Keratinocyte (primary cell): Measurements from ENCODE around the gene ZNF124. TPM values are rescaled to one million over a fixed set of nuclear protein-coding genes. Genes with fewer than 3 reads are reported as not detected.

ENCODE experiments used
- DNase-seq: peaks from one replicate; pipeline ENCODE4 v3.0.0-alpha.2; 2011; ENCODE audit warnings: low read depth, missing footprints, low spot score
- FAIRE-seq: peaks from 2 replicates; lab custom pipeline; 2011; peaks lifted over from hg19 to GRCh38; lab: Jason Lieb, UNC
- H2AFZ ChIP-seq: 2 replicates; pipeline ENCODE4 v1.6.0; 2012; ENCODE audit warnings: low read length, control low read depth, inconsistent platforms; ENCODE audit not compliant: control insufficient read depth
- H3K27ac ChIP-seq: 2 replicates; pipeline ENCODE4 v1.5.1; 2011; ENCODE audit warnings: low read length; ENCODE audit not compliant: control insufficient read depth, insufficient read depth
- H3K27me3 ChIP-seq: 3 replicates; pipeline ENCODE4 v1.6.0; 2011; ENCODE audit warnings: low read length; ENCODE audit not compliant: control insufficient read depth, insufficient read depth; ENCODE audit errors: extremely low read depth
- H3K36me3 ChIP-seq, 2 experiments: 2 replicates in 1 of 2; 3 replicates in 1 of 2; pipeline ENCODE4 v1.5.1; 2011; ENCODE audit warnings: low read length in 2 of 2, mild to moderate bottlenecking in 1 of 2; ENCODE audit not compliant: control insufficient read depth in 2 of 2, insufficient read depth in 2 of 2; ENCODE audit errors: extremely low read depth in 1 of 2
- H3K4me1 ChIP-seq: 3 replicates; pipeline ENCODE4 v1.5.1; 2011; ENCODE audit warnings: low read length; ENCODE audit not compliant: control insufficient read depth, insufficient read depth; ENCODE audit errors: extremely low read depth
- H3K4me2 ChIP-seq: 3 replicates; pipeline ENCODE4 v1.6.0; 2011; ENCODE audit warnings: low read depth, low read length; ENCODE audit not compliant: control insufficient read depth, insufficient read depth; ENCODE audit errors: extremely low read depth
- H3K4me3 ChIP-seq, 3 experiments: fragments of 200-600 bp in 1 of 3; sonication (generic) in 1 of 3; 2 replicates in 2 of 3; 3 replicates in 1 of 3; pipeline ENCODE4 v1.5.1; 2011 to 2016; ENCODE audit warnings: low read length in 3 of 3, mild to moderate bottlenecking in 3 of 3, control low read depth in 2 of 3, inconsistent platforms in 1 of 3, low read depth in 1 of 3, mixed read lengths in 1 of 3, mixed run types in 1 of 3, moderate library complexity in 1 of 3; ENCODE audit not compliant: control insufficient read depth in 2 of 3, insufficient read depth in 2 of 3; ENCODE audit errors: extremely low read depth in 1 of 3
- H3K79me2 ChIP-seq: 2 replicates; pipeline ENCODE4 v1.6.0; 2012; ENCODE audit warnings: low read length; ENCODE audit not compliant: control insufficient read depth, insufficient read depth
- H3K9ac ChIP-seq: 3 replicates; pipeline ENCODE4 v1.6.0; 2011; ENCODE audit warnings: low read length; ENCODE audit not compliant: control insufficient read depth, insufficient read depth; ENCODE audit errors: extremely low read depth
- H3K9me1 ChIP-seq: 3 replicates; pipeline ENCODE4 v1.6.0; 2011; ENCODE audit warnings: low read length; ENCODE audit not compliant: control insufficient read depth, insufficient read depth; ENCODE audit errors: extremely low read depth
- H3K9me3 ChIP-seq: 2 replicates; pipeline ENCODE4 v1.5.1; 2012; ENCODE audit warnings: low read depth, low read length; ENCODE audit not compliant: control insufficient read depth
- H4K20me1 ChIP-seq: 3 replicates; pipeline ENCODE4 v1.6.0; 2011; ENCODE audit warnings: low read length; ENCODE audit not compliant: control insufficient read depth, insufficient read depth; ENCODE audit errors: extremely low read depth
- CTCF ChIP-seq, 3 experiments: IDR thresholded peaks in 1 of 3; conservative IDR thresholded peaks in 1 of 3; optimal IDR thresholded peaks in 1 of 3; 2 replicates in 2 of 3; 3 replicates in 1 of 3; pipeline versions ENCODE3 to v1.5.1; 2011; ENCODE audit warnings: low read length in 3 of 3, mild to moderate bottlenecking in 3 of 3, moderate library complexity in 2 of 3, control low read depth in 1 of 3, inconsistent platforms in 1 of 3; ENCODE audit not compliant: insufficient read depth in 2 of 3; ENCODE audit errors: extremely low read depth in 1 of 3
- EZH2 ChIP-seq: IDR thresholded peaks from one replicate; pipeline ENCODE4 v1.6.1; 2012; ENCODE audit warnings: inconsistent platforms, mild to moderate bottlenecking, low read length, moderate library complexity
- dilution Hi-C: fragments of 300-500 bp; cut with MboI; formaldehyde crosslinking; loops from one replicate; pipeline ENCODE4 v1.7.0; 2020; ENCODE audit warnings: low sequenced_read_pairs; ENCODE audit not compliant: extremely low pct_ligation_motif_present
- polyA plus RNA-seq, 5 experiments: library from polyadenylated mRNA; depleted of rRNA in 3 of 5; stranded (reverse) in 3 of 5; stranded (forward) in 1 of 5; unstranded in 1 of 5; fragments of >200 nt; gene quantifications; 1 replicate in 1 of 5; 2 replicates in 3 of 5; 3 replicates in 1 of 5; pipeline versions ENCODE4 v1.2.1 to v1.2.3, GENCODE V29; 2011 to 2012; ENCODE audit warnings: missing spikeins in 2 of 5, low read depth in 1 of 5, low replicate concordance in 1 of 5

ZNF124 gene
- polyA plus RNA-seq, 1 donor (not counting 4 experiments of a cell fraction or from before 2014, with no cell fraction given), result 4.1 TPM

- Histone ChIP-seq H2AFZ (no peak overlapping the region), H3K27ac (no peak overlapping the region), H3K36me3 (peaks cover 0 to 1% of the 10 kb centered on the region in 2 experiments), H3K4me3 (no peak overlapping the region), H3K4me2 (no peak overlapping the region), H3K27me3 (no peaks in the 10 kb centered on the region), H3K9me1 (no peaks in the 10 kb centered on the region), H3K9me3 (peaks cover 8% of the 10 kb centered on the region), H3K9ac (no peak overlapping the region), H3K4me1 (no peaks in the 10 kb centered on the region), H3K79me2 (no peaks in the 10 kb centered on the region), H4K20me1 (no peaks in the 10 kb centered on the region)
- dilution Hi-C loops, result no loop called here
- TF ChIP-seq EZH2, result no peak
- no peak for TF ChIP-seq CTCF (optimal IDR thresholded peaks at IDR 0.05 in 1 of 3, IDR thresholded peaks at IDR 0.05 in 1 of 3, conservative IDR thresholded peaks at IDR 0.05 in 1 of 3; ENCODE audit: extremely low read depth in 1 of 3, insufficient read depth in 2 of 3, low read length in 3 of 3)
- FAIRE-seq, result no peak
- no peak for DNase-seq
These were observed 12.4 kb upstream of the ZNF124 start for GRCh38 chr1:247184254-247184653.

DNA sequence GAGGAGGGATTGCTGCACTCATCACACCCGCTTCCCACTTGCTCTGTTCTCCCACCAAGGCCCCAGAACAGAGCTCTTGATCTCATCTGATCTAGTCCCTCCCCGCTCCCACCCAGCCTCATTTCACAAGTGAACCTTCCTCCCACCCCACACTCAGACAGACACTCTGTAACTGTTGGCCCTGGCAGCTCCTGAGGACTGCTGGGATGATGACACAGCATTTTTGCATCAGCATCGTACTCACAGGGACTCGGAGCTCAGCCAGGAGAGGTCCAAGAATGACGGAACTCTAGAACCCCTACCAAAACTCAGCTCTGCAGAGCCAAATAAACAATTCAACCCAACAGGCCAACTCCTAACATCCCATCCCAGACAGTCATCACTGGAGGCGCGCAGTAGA, 11.2 kb upstream of the ZNF124 start:
- Histone ChIP-seq H3K4me1 (no peaks in the 10 kb centered on the region), H3K36me3 (peaks cover 0 to 1% of the 10 kb centered on the region in 2 experiments), H3K4me3 (no peak overlapping the region), H3K9me3 (peaks cover 8% of the 10 kb centered on the region), H3K9me1 (no peaks in the 10 kb centered on the region), H3K4me2 (no peak overlapping the region), H3K27me3 (no peaks in the 10 kb centered on the region), H2AFZ (no peak overlapping the region), H3K79me2 (no peaks in the 10 kb centered on the region), H4K20me1 (no peaks in the 10 kb centered on the region), H3K9ac (no peak overlapping the region), H3K27ac (no peak overlapping the region)
- FAIRE-seq (no peak), DNase-seq (no peak)
- dilution Hi-C loops, result no loop called here
- TF ChIP-seq EZH2, result no peak

GRCh38 chr1:247180581-247180980, 8.8 kb upstream of the ZNF124 start:
- no peak overlapping the region for H3K4me3 ChIP-seq
- no peak for TF ChIP-seq CTCF (optimal IDR thresholded peaks at IDR 0.05 in 1 of 3, IDR thresholded peaks at IDR 0.05 in 1 of 3, conservative IDR thresholded peaks at IDR 0.05 in 1 of 3; ENCODE audit: extremely low read depth in 1 of 3, insufficient read depth in 2 of 3, low read length in 3 of 3)
- TF ChIP-seq EZH2, result no peak
- H3K4me1 ChIP-seq, result no peaks in the 10 kb centered on the region
- dilution Hi-C loops, result no loop called here
- FAIRE-seq (no peak), DNase-seq (no peak)
- no peaks in the 10 kb centered on the region for H4K20me1 ChIP-seq
- H3K27me3 ChIP-seq, result no peaks in the 10 kb centered on the region
- no peak overlapping the region for H3K9ac ChIP-seq
- H3K9me1 ChIP-seq, result no peaks in the 10 kb centered on the region
- no peak overlapping the region for H2AFZ ChIP-seq
- H3K27ac ChIP-seq, result no peak overlapping the region
- H3K36me3 ChIP-seq, result no peaks in the 10 kb centered on the region
- H3K9me3 ChIP-seq, result peaks cover 8% of the 10 kb centered on the region
- H3K4me2 ChIP-seq, result no peak overlapping the region
- H3K79me2 ChIP-seq, result no peaks in the 10 kb centered on the region
